K562 (cell line): ENCODE results near the gene RERE. TPM values are rescaled to one million over a fixed set of nuclear protein-coding genes. Genes with fewer than 3 reads are reported as not detected.

Source experiments
- ATF4 ChIP-seq: fragments of 450-650 bp; formaldehyde crosslinking; IDR thresholded peaks from 2 replicates; pipeline ENCODE4 v1.4.0; 2022; ENCODE audit warnings: mild to moderate bottlenecking, moderate library complexity
- CHCHD3 ChIP-seq: fragments of 250-450 bp; sonication (Bioruptor Pico); IDR thresholded peaks from 2 replicates; pipeline ENCODE4 v2.1.2; 2022; ENCODE audit warnings: mild to moderate bottlenecking
- ELF1 ChIP-seq: fragments of 200-800 bp; sonication (Bioruptor generic); IDR thresholded peaks from 2 replicates; pipeline ENCODE4 v1.6.1; 2016; ENCODE audit warnings: missing genetic modification characterization, missing compliant biosample characterization
- ETV6 ChIP-seq, 3 experiments: fragments of 150-350 bp in 1 of 3; sonication (generic) in 1 of 3; formaldehyde crosslinking in 1 of 3; IDR thresholded peaks; 2 replicates each; pipeline versions ENCODE4 v1.6.1 to v1.8.0; 2014 to 2022; ENCODE audit warnings: borderline replicate concordance in 2 of 3, low read depth in 2 of 3, antibody characterized with exemption in 1 of 3, low read length in 1 of 3, mild to moderate bottlenecking in 1 of 3, missing genetic modification reagents in 1 of 3
- GATA2 ChIP-seq: sonication (generic); formaldehyde crosslinking; IDR thresholded peaks from 2 replicates; pipeline ENCODE4 v1.4.0; 2020; ENCODE audit warnings: mild to moderate bottlenecking, missing genetic modification reagents
- KAT7 ChIP-seq: sonication (generic); formaldehyde crosslinking; IDR thresholded peaks from 2 replicates; pipeline ENCODE4 v1.8.0; 2022; ENCODE audit warnings: missing genetic modification reagents, mild to moderate bottlenecking, borderline replicate concordance
- MAFG ChIP-seq: fragments of 450-650 bp; conservative IDR thresholded peaks from 2 replicates; pipeline ENCODE4 v1.6.1; 2016; ENCODE audit warnings: missing genetic modification characterization, missing compliant biosample characterization
- ZBTB40 ChIP-seq, 2 experiments: fragments of 450-650 bp in 1 of 2; sonication (generic) in 1 of 2; formaldehyde crosslinking in 1 of 2; IDR thresholded peaks; 2 replicates each; pipeline versions ENCODE4 v1.7.1 to v1.9.0; 2016 to 2022; ENCODE audit warnings: inconsistent platforms in 1 of 2, mild to moderate bottlenecking in 1 of 2, missing genetic modification reagents in 1 of 2
- ZBTB49 ChIP-seq: sonication (generic); formaldehyde crosslinking; IDR thresholded peaks from 2 replicates; pipeline ENCODE4 v1.8.0; 2022; ENCODE audit warnings: missing genetic modification reagents, mild to moderate bottlenecking, borderline replicate concordance
- ZNF384 ChIP-seq: IDR thresholded peaks from 2 replicates; pipeline ENCODE4 v1.6.1; 2012; ENCODE audit warnings: low read depth, low read length, improper control_type of control experiment
- polyA plus RNA-seq, 8 experiments: library from polyadenylated mRNA; depleted of rRNA in 4 of 8; stranded (reverse) in 5 of 8; unstranded in 3 of 8; fragments of >200 nt; fragmentation: Nextera tagmentation in 2 of 8; fragmentation: Illumina TruSeq in 1 of 8; extraction: Ambion mirVana in 2 of 8; extraction: Trizol in 1 of 8; gene quantifications; 2 replicates each; pipeline versions ENCODE4 v1.2.1 to v1.2.3, GENCODE V29; 2011 to 2014; ENCODE audit warnings: inconsistent platforms in 1 of 8, missing spikeins in 1 of 8
- total RNA-seq, 7 experiments: library from RNA; depleted of rRNA in 6 of 7; stranded (reverse); fragments of >200 nt in 6 of 7; fragmentation: Illumina TruSeq in 2 of 7; extraction: Trizol in 2 of 7; gene quantifications; 2 replicates each; pipeline versions ENCODE4 v1.2.1 to v1.2.3, GENCODE V29; 2011 to 2021; ENCODE audit warnings: low replicate concordance in 1 of 7

Gene RERE
- total and polyA plus RNA-seq, 9 of the 15 experiments (the other 6 are each of a cell fraction or from before 2014, with no cell fraction given) = 3.0 to 51.5 (median 13.4) TPM

GRCh38 chr1:8422510-8423268 lies 394.8 kb downstream of the RERE start (continued):
- TF ChIP-seq KAT7 (CRISPR knock-in tag) (0 out of 2 replicates have a peak, but pooled peaks have one; percentile 72), ZBTB40 (IDR thresholded peaks at IDR 0.05) (0 out of 2 replicates have a peak, but pooled peaks have one; percentile 27), ZBTB40 (CRISPR knock-in tag; IDR thresholded peaks at IDR 0.05) (no peak), MAFG (tag) (0 out of 2 replicates have a peak, but pooled peaks have one; percentile 46), ATF4 (CRISPR knock-in tag) (no peak), GATA2 (0 out of 2 replicates have a peak, but pooled peaks have one; percentile 15), CHCHD3 (CRISPR knock-in tag) (no peak), ELF1 (tag) (peak; percentile 10; the same call in 1 of the 2 replicates), ZBTB49 (no peak), ZNF384 (0 out of 2 replicates have a peak, but pooled peaks have one; percentile 20), ETV6 (IDR thresholded peaks at IDR 0.05; ENCODE audit: borderline replicate concordance in 1 of 2, low read depth in 2 of 2, low read length in 1 of 2) (no peak), ETV6 (CRISPR knock-in tag; IDR thresholded peaks at IDR 0.05; ENCODE audit: borderline replicate concordance) (no peak)
